SK-N-SH (cell line): ENCODE measurements around the gene RPS28. TPM values are rescaled to one million over a fixed set of nuclear protein-coding genes. Genes with fewer than 3 reads are reported as not detected.

Experiments used
- CTCF ChIA-PET: fragments of 300-600, 350-600 bp; formaldehyde crosslinking; extraction: SDS; loops from one replicate; lab custom pipeline; 2021; lab: Yijun Ruan, JAX
- POLR2A ChIA-PET: fragments of 350-600 bp; sonication (Branson Sonifier 250); formaldehyde crosslinking; extraction: SDS; loops from one replicate; lab custom pipeline; 2020; ENCODE audit warnings: antibody characterized with exemption, inconsistent platforms; lab: Yijun Ruan, JAX
- DNase-seq: peaks from one replicate; pipeline ENCODE4 v3.0.0; 2012
- H2AFZ ChIP-seq: fragments of 200-600 bp; sonication (generic); 2 replicates; pipeline ENCODE4 v1.8.1; 2016; ENCODE audit warnings: antibody characterized with exemption, mild to moderate bottlenecking, low read depth
- H3F3A ChIP-seq: fragments of 200-600 bp; sonication (generic); replicated peaks from 2 replicates; pipeline ENCODE3; 2016; ENCODE audit warnings: antibody characterized with exemption, mild to moderate bottlenecking; ENCODE audit not compliant: insufficient read depth
- H3K27ac ChIP-seq, 2 experiments: fragments of 200-500 bp in 1 of 2; fragments of 200-600 bp in 1 of 2; sonication (Bioruptor generic) in 1 of 2; sonication (generic), shearing (Covaris generic) in 1 of 2; 2 replicates each; pipeline versions ENCODE4 v1.5.1 to v1.6.1; 2014 to 2016; ENCODE audit warnings: low read depth in 2 of 2, inconsistent platforms in 1 of 2, low read length in 1 of 2, mild to moderate bottlenecking in 1 of 2, mixed read lengths in 1 of 2
- H3K27me3 ChIP-seq: fragments of 200-600 bp; sonication (generic), shearing (Covaris generic); 2 replicates; pipeline ENCODE4 v1.6.1; 2016; ENCODE audit warnings: mixed run types; ENCODE audit not compliant: insufficient read depth
- H3K36me3 ChIP-seq, 2 experiments: fragments of 200-500 bp in 1 of 2; fragments of 200-600 bp in 1 of 2; sonication (Bioruptor generic) in 1 of 2; sonication (generic) in 1 of 2; replicated peaks in 1 of 2; 2 replicates each; pipeline versions ENCODE3 to v1.5.1; 2014 to 2016; ENCODE audit warnings: low read length in 1 of 2, mild to moderate bottlenecking in 1 of 2; ENCODE audit not compliant: insufficient read depth in 2 of 2, control insufficient read depth in 1 of 2
- H3K4me1 ChIP-seq, 2 experiments: fragments of 200-500 bp in 1 of 2; fragments of 200-600 bp in 1 of 2; sonication (Bioruptor generic) in 1 of 2; sonication (generic), shearing (Covaris generic) in 1 of 2; 2 replicates each; pipeline versions ENCODE4 v1.5.1 to v1.6.1; 2014 to 2016; ENCODE audit warnings: low read depth in 1 of 2, low read length in 1 of 2, mixed run types in 1 of 2; ENCODE audit not compliant: insufficient read depth in 2 of 2, control insufficient read depth in 1 of 2
- H3K4me2 ChIP-seq: fragments of 200-600 bp; sonication (generic), shearing (Covaris generic); 2 replicates; pipeline ENCODE4 v1.6.1; 2017; ENCODE audit warnings: mixed run types
- H3K4me3 ChIP-seq, 2 experiments: fragments of 200-500 bp in 1 of 2; fragments of 200-600 bp in 1 of 2; sonication (Bioruptor generic) in 1 of 2; sonication (generic), shearing (Covaris generic) in 1 of 2; 2 replicates each; pipeline versions ENCODE4 v1.5.1 to v1.8.1; 2014 to 2016; ENCODE audit warnings: low read depth in 2 of 2, inconsistent platforms in 1 of 2, low read length in 1 of 2, mild to moderate bottlenecking in 1 of 2, mixed read lengths in 1 of 2, moderate library complexity in 1 of 2
- H3K79me2 ChIP-seq: fragments of 200-600 bp; sonication (generic); 2 replicates; pipeline ENCODE4 v1.8.1; 2017; ENCODE audit warnings: mild to moderate bottlenecking; ENCODE audit not compliant: insufficient read depth
- H3K9ac ChIP-seq: fragments of 200-600 bp; sonication (generic); 2 replicates; pipeline ENCODE4 v1.6.1; 2017; ENCODE audit warnings: mixed run types
- H3K9me2 ChIP-seq: fragments of 200-600 bp; sonication (generic); 2 replicates; pipeline ENCODE4 v1.6.1; 2017; ENCODE audit warnings: mixed run types
- H3K9me3 ChIP-seq: fragments of 200-600 bp; sonication (generic); 2 replicates; pipeline ENCODE4 v1.6.1; 2017; ENCODE audit warnings: mixed run types, mild to moderate bottlenecking, moderate library complexity
- H4K20me1 ChIP-seq: fragments of 200-600 bp; sonication (generic); 2 replicates; pipeline ENCODE4 v1.6.1; 2017; ENCODE audit warnings: mild to moderate bottlenecking, mixed run types; ENCODE audit not compliant: insufficient read depth
- EZH2phosphoT487 ChIP-seq: fragments of 200-600 bp; sonication (generic); IDR thresholded peaks from 2 replicates; pipeline ENCODE4 v1.6.1; 2017; ENCODE audit warnings: low read depth, mixed run types, mild to moderate bottlenecking, antibody characterized with exemption, moderate library complexity, borderline replicate concordance
- GABPA ChIP-seq: IDR thresholded peaks from 2 replicates; pipeline ENCODE4 v1.4.0; 2012; ENCODE audit warnings: low read depth, mild to moderate bottlenecking
- GATA2 ChIP-seq: sonication (generic); formaldehyde crosslinking; IDR thresholded peaks from 2 replicates; pipeline ENCODE4 v1.5.0; 2020; ENCODE audit warnings: mild to moderate bottlenecking, missing genetic modification reagents
- JUND ChIP-seq: IDR thresholded peaks from 2 replicates; pipeline ENCODE4 v1.4.0; 2012
- MXI1 ChIP-seq: IDR thresholded peaks from 2 replicates; pipeline ENCODE4 v1.6.1; 2012; ENCODE audit warnings: mild to moderate bottlenecking, low read depth, low read length, improper control_type of control experiment
- NFIC ChIP-seq: IDR thresholded peaks from 2 replicates; pipeline ENCODE4 v1.4.0; 2012; ENCODE audit warnings: borderline replicate concordance
- RAD21 ChIP-seq: IDR thresholded peaks from 2 replicates; pipeline ENCODE4 v1.6.1; 2012; ENCODE audit warnings: mild to moderate bottlenecking, low read length
- RCOR1 ChIP-seq: fragments of 150-350 bp; IDR thresholded peaks from 2 replicates; pipeline ENCODE4 v1.6.1; 2017; ENCODE audit warnings: antibody characterized with exemption, low read length
- YY1 ChIP-seq: IDR thresholded peaks from 2 replicates; pipeline ENCODE4 v1.4.0; 2012; ENCODE audit warnings: low read depth, mild to moderate bottlenecking
- WGBS: methylation state at CpG from one replicate; pipeline ENCODE4 v1.1.6; 2017; ENCODE audit warnings: low lambda C conversion rate; 5-methylcytosine and 5-hydroxymethylcytosine counted together
- polyA plus RNA-seq, 3 experiments: library from polyadenylated mRNA; depleted of rRNA; stranded (reverse); fragments of >200 nt; gene quantifications; 2 replicates each; pipeline ENCODE4 v1.2.3, GENCODE V29; 2012
- TF ChIP-seq, protein P1 (sequence below): IDR thresholded peaks from 2 replicates; pipeline ENCODE4 v1.4.0; 2012; ENCODE audit warnings: low read depth
- TF ChIP-seq, protein P2 (sequence below): fragments of 150-350 bp; IDR thresholded peaks from 2 replicates; pipeline ENCODE4 v1.6.1; 2017; ENCODE audit warnings: antibody characterized with exemption, low read length, low read depth, borderline replicate concordance
- TF ChIP-seq, protein P3 (sequence below): IDR thresholded peaks from 2 replicates; pipeline ENCODE4; 2012

RPS28 gene
- polyA plus RNA-seq, 1 of the 3 experiments (the other 2 are of a cell fraction): 601 TPM

DNA sequence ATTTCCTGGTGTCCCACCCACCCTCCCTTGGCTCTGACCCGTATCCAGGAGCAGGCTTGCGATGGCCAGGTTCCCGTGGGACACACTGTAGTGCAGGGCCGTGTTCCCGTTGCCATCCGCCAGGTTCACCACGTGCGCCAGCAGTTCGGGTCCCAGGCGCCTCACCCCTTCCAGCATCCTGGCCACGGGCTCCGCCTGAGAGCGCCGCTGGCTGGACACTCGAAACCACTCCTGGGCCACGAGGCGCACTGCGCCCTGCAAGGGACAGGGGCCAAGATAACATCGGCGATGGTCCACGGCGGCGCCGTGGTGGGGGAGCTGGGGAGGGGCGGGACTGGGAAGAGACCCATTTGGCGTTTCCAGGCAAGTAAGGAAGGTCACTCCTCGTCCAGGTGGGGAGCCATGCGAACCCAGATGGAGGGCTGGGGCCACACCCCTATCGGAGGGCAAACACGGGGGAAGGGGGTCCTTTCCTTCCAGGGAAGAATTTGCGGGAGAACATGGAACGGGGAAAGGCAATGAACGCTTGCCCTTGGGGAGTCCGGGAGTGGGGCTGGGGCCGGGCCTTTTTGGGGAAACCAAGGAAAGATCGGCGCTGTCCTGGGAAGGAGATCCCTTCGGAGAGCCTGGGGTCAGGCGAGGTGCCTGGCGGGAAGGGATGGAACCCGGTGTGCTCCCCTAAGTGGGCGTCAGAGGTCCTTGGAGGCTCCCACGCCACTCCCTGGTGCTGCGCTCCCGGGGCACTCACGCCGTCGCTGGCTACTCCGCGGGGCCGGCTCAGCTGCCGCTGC, 11.9 kb downstream of the RPS28 start:
- H3K4me2 ChIP-seq: no peak overlapping the region
- ChIA-PET CTCF (interaction anchor here (1.2 to 4.0 kb wide), 4 partner anchors 21 to 173 kb away, joined by 3 to 27 read pairs (median 5); no protein-coding TSS in a partner anchor), POLR2A (no interaction called here)
- WGBS: 22% methylated on average over 34 of the region's 52 CpGs
- H3K9me3 ChIP-seq: no peaks in the 10 kb centered on the region
- no peak overlapping the region for H3K27ac ChIP-seq
- peaks cover 43% of the 10 kb centered on the region for H3K27me3 ChIP-seq
- H3K4me3 ChIP-seq: no peak overlapping the region
- no peaks in the 10 kb centered on the region for H3K36me3 ChIP-seq
- H3K4me1 ChIP-seq: no peaks in the 10 kb centered on the region; a peak in 1 of 4 replicates
- no peaks in the 10 kb centered on the region for H3F3A ChIP-seq
- no peak overlapping the region for H2AFZ ChIP-seq
- no peaks in the 10 kb centered on the region for H3K79me2 ChIP-seq
- no peak overlapping the region for H3K9ac ChIP-seq
- no peaks in the 10 kb centered on the region for H3K9me2 ChIP-seq
- DNase-seq: peak; percentile 45
- H4K20me1 ChIP-seq: no peaks in the 10 kb centered on the region
- TF ChIP-seq YY1: no peak
- no peak for TF ChIP-seq EZH2phosphoT487
- TF ChIP-seq, protein P1, sequence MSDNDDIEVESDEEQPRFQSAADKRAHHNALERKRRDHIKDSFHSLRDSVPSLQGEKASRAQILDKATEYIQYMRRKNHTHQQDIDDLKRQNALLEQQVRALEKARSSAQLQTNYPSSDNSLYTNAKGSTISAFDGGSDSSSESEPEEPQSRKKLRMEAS: no peak
- TF ChIP-seq RCOR1: no peak
- TF ChIP-seq RAD21: no peak
- TF ChIP-seq GATA2 (CRISPR knock-in tag): no peak
- TF ChIP-seq NFIC: no peak
- TF ChIP-seq GABPA: no peak
- TF ChIP-seq, protein P2, sequence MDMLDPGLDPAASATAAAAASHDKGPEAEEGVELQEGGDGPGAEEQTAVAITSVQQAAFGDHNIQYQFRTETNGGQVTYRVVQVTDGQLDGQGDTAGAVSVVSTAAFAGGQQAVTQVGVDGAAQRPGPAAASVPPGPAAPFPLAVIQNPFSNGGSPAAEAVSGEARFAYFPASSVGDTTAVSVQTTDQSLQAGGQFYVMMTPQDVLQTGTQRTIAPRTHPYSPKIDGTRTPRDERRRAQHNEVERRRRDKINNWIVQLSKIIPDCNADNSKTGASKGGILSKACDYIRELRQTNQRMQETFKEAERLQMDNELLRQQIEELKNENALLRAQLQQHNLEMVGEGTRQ: no peak
- TF ChIP-seq JUND: no peak

DNA sequence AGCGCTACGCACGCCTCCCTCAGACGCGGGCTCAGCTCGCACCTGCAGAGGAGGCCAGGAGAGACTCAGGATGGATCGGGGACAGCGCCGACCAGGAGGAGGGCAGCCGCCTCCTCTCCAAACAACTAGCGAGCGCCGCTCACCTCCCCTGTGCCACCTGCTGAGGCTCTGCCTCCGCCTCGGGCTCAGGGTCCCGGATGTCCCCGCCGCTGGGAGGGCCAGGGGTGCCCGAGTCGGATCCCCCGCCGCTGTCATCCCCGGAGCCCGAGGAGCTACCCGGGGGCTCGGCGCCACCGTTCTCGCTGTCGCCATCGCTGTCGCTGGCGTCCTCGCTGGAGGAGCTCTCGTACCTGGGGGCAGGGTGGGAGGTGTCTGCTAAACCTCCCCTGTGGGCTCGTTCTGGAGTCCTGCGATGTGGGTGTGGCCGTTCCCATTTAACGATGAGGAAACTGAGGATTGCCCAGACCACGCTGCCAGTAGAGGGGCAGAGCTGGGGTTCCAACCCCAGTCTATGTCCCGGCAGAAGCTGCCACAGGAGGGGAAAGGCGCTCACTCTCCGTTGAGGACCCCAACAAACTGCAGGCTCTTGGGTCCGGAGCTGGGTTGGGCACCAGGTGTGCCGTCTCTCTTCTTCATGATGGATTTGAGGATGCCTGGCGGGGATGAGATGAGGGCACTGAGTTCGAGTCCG, 12.6 kb downstream of the RPS28 start:
- POLR2A ChIA-PET: interaction anchor here (0.6 kb wide), 1 partner anchor 24 kb away, joined by 3 read pairs; no protein-coding TSS in a partner anchor
- Histone ChIP-seq H3K79me2 (no peaks in the 10 kb centered on the region), H3K4me1 (no peaks in the 10 kb centered on the region; a peak in 1 of 4 replicates), H4K20me1 (no peaks in the 10 kb centered on the region), H3K9me3 (no peaks in the 10 kb centered on the region)
- TF ChIP-seq EZH2phosphoT487: peak; percentile 58; the same call in 1 of the 2 replicates
- TF ChIP-seq, protein P2: no peak
- TF ChIP-seq, protein P3, sequence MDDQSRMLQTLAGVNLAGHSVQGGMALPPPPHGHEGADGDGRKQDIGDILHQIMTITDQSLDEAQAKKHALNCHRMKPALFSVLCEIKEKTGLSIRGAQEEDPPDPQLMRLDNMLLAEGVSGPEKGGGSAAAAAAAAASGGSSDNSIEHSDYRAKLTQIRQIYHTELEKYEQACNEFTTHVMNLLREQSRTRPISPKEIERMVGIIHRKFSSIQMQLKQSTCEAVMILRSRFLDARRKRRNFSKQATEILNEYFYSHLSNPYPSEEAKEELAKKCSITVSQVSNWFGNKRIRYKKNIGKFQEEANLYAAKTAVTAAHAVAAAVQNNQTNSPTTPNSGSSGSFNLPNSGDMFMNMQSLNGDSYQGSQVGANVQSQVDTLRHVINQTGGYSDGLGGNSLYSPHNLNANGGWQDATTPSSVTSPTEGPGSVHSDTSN: no peak
- TF ChIP-seq MXI1: no peak
- TF ChIP-seq, all 33 proteins: peak for 1
- Histone ChIP-seq H3K27me3 (peaks cover 47% of the 10 kb centered on the region), H3F3A (no peaks in the 10 kb centered on the region), H2AFZ (no peak overlapping the region), H3K4me2 (no peak overlapping the region), H3K4me3 (no peak overlapping the region), H3K9me2 (no peaks in the 10 kb centered on the region), H3K36me3 (no peaks in the 10 kb centered on the region), H3K27ac (no peak overlapping the region), H3K9ac (no peak overlapping the region)
- 22% methylated on average over 9 of the region's 48 CpGs for WGBS
- CTCF ChIA-PET: interaction anchor here (0.9 to 4.0 kb wide), 8 partner anchors 9 to 172 kb away, joined by 3 to 27 read pairs (median 6); partner anchors contain the start of genes KANK3, NDUFA7 and RPS28
- DNase-seq: peak; percentile 38
